Endothelial cell of umbilical vein (primary cell): ENCODE measurements around the gene C14orf132. TPM values are rescaled to one million over a fixed set of nuclear protein-coding genes. Genes with fewer than 3 reads are reported as not detected.

ENCODE experiments used
- BruUV-seq: library from RNA; stranded (reverse); fragments of 400-500 nt; replicated peaks from 2 replicates; lab custom pipeline; 2021; lab: Mats Ljungman, UMichigan
- CTCF ChIA-PET: fragments of 300-600, 350-600 bp; sonication (Branson Sonifier 250); formaldehyde crosslinking; loops from one replicate; lab custom pipeline; 2021; ENCODE audit warnings: antibody characterized with exemption, inconsistent platforms; lab: Charles Lee
- POLR2A ChIA-PET: fragments of 300-600, 350-600 bp; sonication (Branson Sonifier 250); formaldehyde crosslinking; loops from one replicate; lab custom pipeline; 2021; ENCODE audit warnings: antibody characterized with exemption, inconsistent platforms; lab: Charles Lee
- DNase-seq: peaks from one replicate; pipeline ENCODE4 v3.0.0-alpha.2; 2011; ENCODE audit warnings: low read depth, low spot score
- FAIRE-seq: peaks from 2 replicates; lab custom pipeline; 2011; peaks lifted over from hg19 to GRCh38; lab: Jason Lieb, UNC
- H2AFZ ChIP-seq: 2 replicates; pipeline ENCODE4 v1.6.0; 2012; ENCODE audit warnings: low read depth, low read length, control low read depth, inconsistent platforms
- H3K27ac ChIP-seq: 2 replicates; pipeline ENCODE4 v1.5.1; 2011; ENCODE audit warnings: low read depth, mild to moderate bottlenecking, control low read depth, low read length, moderate library complexity; ENCODE audit not compliant: insufficient read depth
- H3K27me3 ChIP-seq, 2 experiments: 2 replicates each; pipeline versions ENCODE4 v1.6.0 to v1.6.1; 2011; ENCODE audit warnings: low read length in 2 of 2, mixed read lengths in 1 of 2; ENCODE audit not compliant: control insufficient read depth in 2 of 2, insufficient read depth in 2 of 2
- H3K36me3 ChIP-seq, 2 experiments: 2 replicates in 1 of 2; 3 replicates in 1 of 2; pipeline ENCODE4 v1.5.1; 2011; ENCODE audit warnings: low read length in 2 of 2, mild to moderate bottlenecking in 1 of 2, moderate library complexity in 1 of 2; ENCODE audit not compliant: control insufficient read depth in 2 of 2, insufficient read depth in 2 of 2; ENCODE audit errors: extremely low read depth in 1 of 2
- H3K4me1 ChIP-seq: 3 replicates; pipeline ENCODE4 v1.5.1; 2011; ENCODE audit warnings: mild to moderate bottlenecking, low read length; ENCODE audit not compliant: control insufficient read depth, insufficient read depth; ENCODE audit errors: extremely low read depth
- H3K4me2 ChIP-seq: 2 replicates; pipeline ENCODE4 v1.6.1; 2011; ENCODE audit warnings: low read length, control low read depth, mixed read lengths; ENCODE audit not compliant: insufficient read depth
- H3K4me3 ChIP-seq, 3 experiments: fragments of 200-600 bp in 1 of 3; sonication (generic), shearing (Covaris generic) in 1 of 3; replicated peaks in 1 of 3; 2 replicates each; pipeline ENCODE4 v1.5.1; 2011 to 2016; ENCODE audit warnings: control low read depth in 3 of 3, low read length in 3 of 3, mild to moderate bottlenecking in 2 of 3, inconsistent platforms in 1 of 3, low read depth in 1 of 3, moderate library complexity in 1 of 3; ENCODE audit not compliant: insufficient read depth in 1 of 3
- H3K79me2 ChIP-seq: 2 replicates; pipeline ENCODE4 v1.6.0; 2012; ENCODE audit warnings: low read length, inconsistent platforms; ENCODE audit not compliant: control insufficient read depth, insufficient read depth
- H3K9ac ChIP-seq: replicated peaks from 2 replicates; pipeline ENCODE3; 2011; ENCODE audit warnings: low read length, control low read depth; ENCODE audit not compliant: insufficient read depth; ENCODE audit errors: extremely low read depth
- H3K9me1 ChIP-seq: replicated peaks from 3 replicates; pipeline ENCODE4 v1.6.0; 2011; ENCODE audit warnings: mild to moderate bottlenecking, low read length; ENCODE audit not compliant: control insufficient read depth, insufficient read depth; ENCODE audit errors: extremely low read depth
- H3K9me3 ChIP-seq: replicated peaks from 2 replicates; pipeline ENCODE4 v1.5.1; 2012; ENCODE audit warnings: low read length, inconsistent platforms; ENCODE audit not compliant: control insufficient read depth, insufficient read depth
- H4K20me1 ChIP-seq: replicated peaks from 2 replicates; pipeline ENCODE3; 2011; ENCODE audit warnings: mild to moderate bottlenecking, low read length; ENCODE audit not compliant: control insufficient read depth, insufficient read depth; ENCODE audit errors: extremely low read depth
- CTCF ChIP-seq, 2 donors: IDR thresholded peaks; 1 replicate in 1 of 2; 2 replicates in 1 of 2; pipeline ENCODE4 v1.5.1; 2011; ENCODE audit warnings: low read length in 2 of 2, mild to moderate bottlenecking in 2 of 2, moderate library complexity in 2 of 2, control low read depth in 1 of 2, inconsistent platforms in 1 of 2, low read depth in 1 of 2; ENCODE audit not compliant: insufficient read depth in 1 of 2; ENCODE audit errors: extremely low read depth in 1 of 2
- EZH2 ChIP-seq: IDR thresholded peaks from 2 replicates; pipeline ENCODE4 v1.6.1; 2012; ENCODE audit warnings: borderline replicate concordance, low read depth, mild to moderate bottlenecking, moderate library complexity, low read length, inconsistent platforms; ENCODE audit not compliant: severe bottlenecking
- FOS ChIP-seq: IDR thresholded peaks from 2 replicates; pipeline ENCODE4 v1.6.1; 2011; ENCODE audit warnings: mild to moderate bottlenecking, low read length, moderate library complexity, borderline replicate concordance; ENCODE audit not compliant: insufficient read depth
- GATA2 ChIP-seq: IDR thresholded peaks from 2 replicates; pipeline ENCODE4 v1.7.0; 2011; ENCODE audit warnings: low read depth, mild to moderate bottlenecking, moderate library complexity, mixed read lengths, low read length; ENCODE audit not compliant: insufficient read length, insufficient read depth
- JUN ChIP-seq: IDR thresholded peaks from 2 replicates; pipeline ENCODE4 v1.6.1; 2011; ENCODE audit warnings: borderline replicate concordance, low read depth; ENCODE audit not compliant: insufficient read length, insufficient read depth
- MYC ChIP-seq: IDR thresholded peaks from one replicate; pipeline ENCODE4 v1.6.1; 2011; ENCODE audit warnings: mild to moderate bottlenecking, low read depth, low read length
- POLR2A ChIP-seq: IDR thresholded peaks from 2 replicates; pipeline ENCODE4 v1.6.1; 2012; ENCODE audit warnings: low read depth, mild to moderate bottlenecking, control low read depth, low read length
- POLR2AphosphoS5 ChIP-seq: IDR thresholded peaks from 2 replicates; pipeline ENCODE4 v1.6.1; 2012; ENCODE audit warnings: low read depth, mild to moderate bottlenecking, control low read depth, low read length, moderate library complexity; ENCODE audit not compliant: insufficient read depth
- dilution Hi-C: fragments of 300-500 bp; cut with MboI; formaldehyde crosslinking; loops from one replicate; pipeline ENCODE4 v1.15.0; 2019; ENCODE audit warnings: low sequenced_read_pairs; ENCODE audit not compliant: extremely low pct_ligation_motif_present
- intact Hi-C: fragments of 100-400 bp; cut with micrococcal nuclease; formaldehyde crosslinking; loops from one replicate; pipeline ENCODE4 v1.10.0; 2022
- polyA plus RNA-seq, 4 experiments: library from polyadenylated mRNA; depleted of rRNA in 3 of 4; stranded (reverse) in 3 of 4; unstranded in 1 of 4; fragments of >200 nt; gene quantifications; 2 replicates each; pipeline versions ENCODE4 v1.2.1 to v1.2.3, GENCODE V29; 2011 to 2012; ENCODE audit warnings: missing spikeins in 1 of 4
- total RNA-seq: library from RNA; stranded (reverse); gene quantifications from 2 replicates; pipeline ENCODE4 v1.2.3, GENCODE V29; 2021
- TF ChIP-seq, protein P1 (sequence below): IDR thresholded peaks from 2 replicates; pipeline ENCODE4 v1.6.1; 2011; ENCODE audit not compliant: insufficient read depth, insufficient read length

The C14orf132 gene
- total and polyA plus RNA-seq, 2 donors (not counting 3 experiments of a cell fraction or from before 2014, with no cell fraction given) = 3.2 to 7.6 TPM

DNA sequence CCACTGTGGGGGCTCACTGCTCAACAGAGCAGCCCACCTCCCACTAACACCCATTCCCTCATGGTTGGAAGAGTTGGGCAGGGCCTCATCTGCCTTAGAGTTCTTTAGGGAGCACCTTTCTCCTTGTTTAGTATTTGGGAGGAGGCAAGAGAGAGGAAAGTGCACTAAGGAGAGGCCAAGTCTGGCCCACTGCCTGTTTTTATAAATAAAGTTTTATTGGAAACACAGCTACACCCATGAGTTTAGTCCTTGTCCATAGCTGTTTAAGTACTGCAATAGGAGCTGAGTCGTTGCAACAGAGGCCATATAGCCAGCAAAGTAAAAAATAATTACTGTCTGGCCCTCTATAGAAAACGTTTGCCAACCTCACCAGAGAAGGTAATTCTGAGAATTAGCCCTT lies 63.9 kb downstream of the C14orf132 start:
- Histone ChIP-seq H3K9me1 (no peaks in the 10 kb centered on the region), H3K79me2 (no peaks in the 10 kb centered on the region), H3K27me3 (no peaks in the 10 kb centered on the region), H3K4me2 (no peak overlapping the region), H3K4me1 (no peaks in the 10 kb centered on the region), H3K9ac (no peak overlapping the region), H3K27ac (no peak overlapping the region), H3K36me3 (no peaks in the 10 kb centered on the region), H2AFZ (no peak overlapping the region), H4K20me1 (no peaks in the 10 kb centered on the region), H3K9me3 (no peaks in the 10 kb centered on the region), H3K4me3 (no peak overlapping the region)
- ChIA-PET CTCF (interaction anchor here (1.1 to 2.8 kb wide), 2 partner anchors 172 to 173 kb away, joined by 3 to 42 read pairs; no protein-coding TSS in a partner anchor), POLR2A (no interaction called here)
- TF ChIP-seq EZH2 (no peak), POLR2AphosphoS5 (no peak), JUN (no peak), CTCF (IDR thresholded peaks at IDR 0.05; ENCODE audit: extremely low read depth in 1 of 2, insufficient read depth in 1 of 2, low read depth in 1 of 2, low read length in 2 of 2) (no peak), FOS (no peak), GATA2 (no peak), POLR2A (no peak), MYC (no peak)
- TF ChIP-seq, protein P1, sequence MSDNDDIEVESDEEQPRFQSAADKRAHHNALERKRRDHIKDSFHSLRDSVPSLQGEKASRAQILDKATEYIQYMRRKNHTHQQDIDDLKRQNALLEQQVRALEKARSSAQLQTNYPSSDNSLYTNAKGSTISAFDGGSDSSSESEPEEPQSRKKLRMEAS = no peak
- no peak for DNase-seq
- no TSS peak for BruUV-seq
- FAIRE-seq = no peak
- dilution Hi-C loops = no loop called here
- intact Hi-C loops = loop anchor here (5.0 kb wide), 1 partner anchor 464 kb away; no protein-coding TSS in a partner anchor
